Loucy (cell line): ENCODE results near the gene PHF11.

Experiments used
- H2AFZ ChIP-seq: fragments of 200-600 bp; sonication (generic); 2 replicates; pipeline ENCODE4 v1.6.0; 2016; ENCODE audit warnings: antibody characterized with exemption, mild to moderate bottlenecking, low read length, moderate library complexity
- H3F3A ChIP-seq: fragments of 200-600 bp; 2 replicates; pipeline ENCODE4 v1.6.0; 2016; ENCODE audit warnings: antibody characterized with exemption, low read depth, mild to moderate bottlenecking
- H3K27me3 ChIP-seq: fragments of 200-600 bp; sonication (generic); 2 replicates; pipeline ENCODE4 v1.6.1; 2014; ENCODE audit warnings: low read length, mild to moderate bottlenecking; ENCODE audit not compliant: insufficient read depth, poor library complexity, severe bottlenecking
- H3K36me3 ChIP-seq: fragments of 200-600 bp; sonication (generic); 2 replicates; pipeline ENCODE4 v1.6.1; 2016; ENCODE audit warnings: low read length; ENCODE audit not compliant: insufficient read depth
- H3K4me1 ChIP-seq: fragments of 200-600 bp; sonication (generic); 2 replicates; pipeline ENCODE4 v1.5.1; 2014; ENCODE audit warnings: low read length, mild to moderate bottlenecking; ENCODE audit not compliant: insufficient read depth, poor library complexity, severe bottlenecking
- H3K4me2 ChIP-seq: fragments of 200-600 bp; sonication (generic); 2 replicates; pipeline ENCODE4 v1.6.0; 2014; ENCODE audit warnings: antibody characterized with exemption, low read length, low read depth, mild to moderate bottlenecking; ENCODE audit not compliant: poor library complexity, severe bottlenecking
- H3K4me3 ChIP-seq: fragments of 200-600 bp; sonication (generic); 2 replicates; pipeline ENCODE4 v1.5.1; 2014; ENCODE audit warnings: low read length, mild to moderate bottlenecking, mixed read lengths; ENCODE audit not compliant: poor library complexity, severe bottlenecking
- H3K79me2 ChIP-seq: fragments of 200-600 bp; sonication (generic); 2 replicates; pipeline ENCODE4 v1.6.1; 2014; ENCODE audit warnings: low read length; ENCODE audit not compliant: insufficient read depth
- H3K9ac ChIP-seq: fragments of 200-600 bp; sonication (generic); 2 replicates; pipeline ENCODE4 v1.6.0; 2014; ENCODE audit warnings: mild to moderate bottlenecking, low read depth, low read length, moderate library complexity; ENCODE audit not compliant: poor library complexity, severe bottlenecking
- H3K9me2 ChIP-seq: fragments of 200-600 bp; sonication (generic); replicated peaks from 2 replicates; pipeline ENCODE4 v1.6.1; 2016; ENCODE audit warnings: low read depth, low read length, mixed read lengths
- H3K9me3 ChIP-seq: fragments of 200-600 bp; sonication (generic); 2 replicates; pipeline ENCODE4 v1.6.1; 2014; ENCODE audit warnings: mild to moderate bottlenecking, antibody characterized with exemption, low read length, low read depth; ENCODE audit not compliant: insufficient read depth
- H4K20me1 ChIP-seq: fragments of 200-600 bp; sonication (generic); 2 replicates; pipeline ENCODE4 v1.6.0; 2014; ENCODE audit warnings: antibody characterized with exemption, low read length, mild to moderate bottlenecking; ENCODE audit not compliant: insufficient read depth, poor library complexity, severe bottlenecking
- EZH2phosphoT487 ChIP-seq: fragments of 200-600 bp; IDR thresholded peaks from 2 replicates; pipeline ENCODE4 v1.6.1; 2018; ENCODE audit warnings: antibody characterized with exemption, mild to moderate bottlenecking, moderate library complexity, borderline replicate concordance
- TF ChIP-seq, protein P1 (sequence below): fragments of 200-600 bp; sonication (generic); conservative IDR thresholded peaks from 2 replicates; pipeline ENCODE4 v1.5.1; 2014; ENCODE audit warnings: mild to moderate bottlenecking, antibody characterized with exemption, low read length

Gene PHF11

DNA sequence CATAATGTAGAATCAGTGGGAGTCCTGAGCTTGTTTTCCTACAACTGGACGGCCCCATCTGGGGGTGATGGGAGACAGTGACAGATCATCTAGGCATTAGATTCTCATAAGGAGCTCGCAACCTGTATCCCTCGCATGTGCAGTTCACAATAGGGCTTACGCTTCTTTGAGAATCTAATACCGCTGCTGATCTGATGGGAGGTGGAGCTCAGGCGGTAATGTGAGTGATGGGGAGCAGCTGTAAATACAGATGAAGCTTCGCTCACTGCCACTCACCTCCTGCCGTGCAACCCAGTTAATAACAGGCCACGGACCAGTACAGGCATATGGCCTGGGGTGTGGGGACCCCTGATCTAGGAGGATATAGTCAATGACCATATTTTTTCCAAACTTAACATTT lies 50.8 kb downstream of the PHF11 start:
- Histone ChIP-seq H3K36me3 (peaks cover 6% of the 10 kb centered on the region; the same call in 1 of the 2 replicates), H3F3A (no peaks in the 10 kb centered on the region), H3K4me1 (no peaks in the 10 kb centered on the region), H4K20me1 (no peaks in the 10 kb centered on the region), H3K4me3 (no peak overlapping the region), H3K4me2 (no peak overlapping the region), H3K79me2 (no peaks in the 10 kb centered on the region), H2AFZ (no peak overlapping the region), H3K27me3 (no peaks in the 10 kb centered on the region), H3K9ac (no peak overlapping the region), H3K9me2 (no peaks in the 10 kb centered on the region), H3K9me3 (no peaks in the 10 kb centered on the region)
- TF ChIP-seq, protein P1, sequence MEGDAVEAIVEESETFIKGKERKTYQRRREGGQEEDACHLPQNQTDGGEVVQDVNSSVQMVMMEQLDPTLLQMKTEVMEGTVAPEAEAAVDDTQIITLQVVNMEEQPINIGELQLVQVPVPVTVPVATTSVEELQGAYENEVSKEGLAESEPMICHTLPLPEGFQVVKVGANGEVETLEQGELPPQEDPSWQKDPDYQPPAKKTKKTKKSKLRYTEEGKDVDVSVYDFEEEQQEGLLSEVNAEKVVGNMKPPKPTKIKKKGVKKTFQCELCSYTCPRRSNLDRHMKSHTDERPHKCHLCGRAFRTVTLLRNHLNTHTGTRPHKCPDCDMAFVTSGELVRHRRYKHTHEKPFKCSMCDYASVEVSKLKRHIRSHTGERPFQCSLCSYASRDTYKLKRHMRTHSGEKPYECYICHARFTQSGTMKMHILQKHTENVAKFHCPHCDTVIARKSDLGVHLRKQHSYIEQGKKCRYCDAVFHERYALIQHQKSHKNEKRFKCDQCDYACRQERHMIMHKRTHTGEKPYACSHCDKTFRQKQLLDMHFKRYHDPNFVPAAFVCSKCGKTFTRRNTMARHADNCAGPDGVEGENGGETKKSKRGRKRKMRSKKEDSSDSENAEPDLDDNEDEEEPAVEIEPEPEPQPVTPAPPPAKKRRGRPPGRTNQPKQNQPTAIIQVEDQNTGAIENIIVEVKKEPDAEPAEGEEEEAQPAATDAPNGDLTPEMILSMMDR = no peak
- no peak for TF ChIP-seq EZH2phosphoT487

DNA sequence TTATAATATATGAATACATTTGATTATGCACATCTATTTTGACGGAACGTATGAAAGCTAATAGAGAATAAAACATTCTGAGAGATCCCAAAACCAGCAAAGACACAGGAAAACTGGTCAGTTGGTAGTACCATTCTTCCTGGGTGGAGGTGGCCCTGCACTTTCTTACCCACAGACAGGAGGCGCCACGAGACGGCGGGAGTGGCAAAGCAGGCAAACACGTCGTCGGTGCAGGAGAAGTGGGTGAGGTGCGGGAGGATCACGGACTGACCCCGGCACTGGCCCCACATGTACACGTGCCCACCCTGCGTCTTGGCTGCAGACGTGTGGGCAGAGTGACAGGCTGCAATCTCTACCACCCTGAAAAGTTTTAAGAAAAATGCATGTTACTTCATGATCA lies 53.5 kb downstream of the PHF11 start:
- no peaks in the 10 kb centered on the region for H3K27me3 ChIP-seq
- H3K9ac ChIP-seq = no peak overlapping the region
- no peaks in the 10 kb centered on the region for H3K79me2 ChIP-seq
- H3K4me1 ChIP-seq = no peaks in the 10 kb centered on the region
- H3K9me2 ChIP-seq = no peaks in the 10 kb centered on the region
- TF ChIP-seq, protein P1 = peak; percentile 45
- TF ChIP-seq EZH2phosphoT487 = no peak
- H3K4me3 ChIP-seq = no peak overlapping the region
- H3K4me2 ChIP-seq = no peak overlapping the region
- no peak overlapping the region for H2AFZ ChIP-seq
- peaks cover 6% of the 10 kb centered on the region; the same call in 1 of the 2 replicates for H3K36me3 ChIP-seq
- H3K9me3 ChIP-seq = no peaks in the 10 kb centered on the region
- H4K20me1 ChIP-seq = no peaks in the 10 kb centered on the region
- no peaks in the 10 kb centered on the region for H3F3A ChIP-seq

DNA sequence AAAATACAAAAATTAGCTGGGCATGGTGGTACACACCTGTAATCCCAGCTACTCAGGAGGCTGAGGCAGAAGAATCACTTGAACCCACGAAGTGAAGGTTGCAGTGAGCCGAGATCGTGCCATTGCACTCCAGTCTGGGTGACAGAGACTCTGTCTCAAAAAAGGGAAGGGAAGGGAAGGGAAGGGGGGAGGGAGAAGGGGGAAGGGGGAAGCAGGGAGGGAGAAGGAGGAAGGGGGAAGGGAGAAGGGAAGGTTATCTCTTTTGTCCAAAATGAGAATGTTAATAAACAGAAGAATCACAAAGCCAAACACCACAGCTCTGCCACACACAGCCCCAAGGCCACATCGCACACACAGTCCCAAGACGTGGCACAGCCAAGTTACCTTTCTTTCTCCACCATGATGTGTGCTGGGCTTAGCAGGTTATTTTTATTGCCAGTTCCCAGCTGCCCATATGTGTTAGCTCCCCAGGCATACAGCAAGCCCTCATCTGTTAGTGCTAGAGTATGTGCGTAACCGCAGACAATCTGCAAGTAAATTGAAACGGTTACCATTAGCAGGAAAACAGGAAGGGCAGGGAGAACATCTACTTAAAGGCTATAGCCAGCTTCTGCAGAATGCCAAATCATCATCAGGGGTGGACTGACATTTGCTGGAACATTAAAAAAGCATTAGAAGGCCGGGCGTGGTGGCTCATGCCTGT lies 55.3 kb downstream of the PHF11 start:
- Histone ChIP-seq H3K4me2 (no peak overlapping the region), H3K27me3 (no peaks in the 10 kb centered on the region), H3K36me3 (peaks cover 13% of the 10 kb centered on the region; the same call in 1 of the 2 replicates), H4K20me1 (no peaks in the 10 kb centered on the region), H3K9me2 (no peaks in the 10 kb centered on the region), H3K4me1 (no peaks in the 10 kb centered on the region), H3K9ac (no peak overlapping the region), H3F3A (no peaks in the 10 kb centered on the region), H3K79me2 (no peaks in the 10 kb centered on the region), H3K9me3 (no peaks in the 10 kb centered on the region), H2AFZ (no peak overlapping the region), H3K4me3 (no peak overlapping the region)
- TF ChIP-seq, protein P1 = no peak
- TF ChIP-seq EZH2phosphoT487 = no peak
